GM18511 (cell line): ENCODE data around the gene ALG3.
"Not testable (repeated sequence)": the region's sequence is repeated elsewhere in the genome, so short reads cannot be mapped to it uniquely, and the experiment has no call there.

Experiments used
- ATAC-seq: cut with Tn5 transposase; IDR thresholded peaks from one replicate; pipeline ENCODE4 v1.9.1; 2021; ENCODE audit warnings: mild to moderate bottlenecking, moderate library complexity; ENCODE audit not compliant: unreplicated experiment

The ALG3 gene

GRCh38 chr3:184248454-184249411 is at the start of gene ALG3:
ALG3 (minus strand) TSS chr3:184248962; CDS start chr3:184248940, 22 bp downstream.
- ATAC-seq = peak; percentile 61

GRCh38 chr3:184296616-184297015 is 47.9 kb upstream of the ALG3 start:
- no peak for ATAC-seq

- no peak for ATAC-seq
Observed at GRCh38 chr3:184295771-184296170, 47.0 kb upstream of the ALG3 start.

GRCh38 chr3:184291738-184292445 is 43.1 kb upstream of the ALG3 start:
- no peak for ATAC-seq

GRCh38 chr3:184291044-184291737 is 42.4 kb upstream of the ALG3 start:
- no peak for ATAC-seq

- ATAC-seq = no peak
Observed at GRCh38 chr3:184290331-184290730, 41.6 kb upstream of the ALG3 start.

- ATAC-seq = no peak
Observed at GRCh38 chr3:184289426-184289938, 40.7 kb upstream of the ALG3 start.

- no peak for ATAC-seq
Observed at GRCh38 chr3:184284696-184285095, 35.9 kb upstream of the ALG3 start.

GRCh38 chr3:184283681-184284080 is 34.9 kb upstream of the ALG3 start:
- ATAC-seq = no peak

GRCh38 chr3:184282941-184283340 is 34.2 kb upstream of the ALG3 start:
- ATAC-seq = no peak

GRCh38 chr3:184277366-184277765 is 28.6 kb upstream of the ALG3 start:
- ATAC-seq = no peak

- no peak for ATAC-seq
Observed at GRCh38 chr3:184275961-184276910, 27.5 kb upstream of the ALG3 start, which contains the start of gene ECE2. ECE2 (plus strand) TSS chr3:184276022; CDS start chr3:184276154, 132 bp downstream.

GRCh38 chr3:184275381-184275701 is 26.6 kb upstream of the ALG3 start:
- ATAC-seq = no peak

GRCh38 chr3:184272269-184272668 is 23.5 kb upstream of the ALG3 start:
- ATAC-seq = no peak

- not testable (repeated sequence) for ATAC-seq
Observed at GRCh38 chr3:184267249-184267648, 18.5 kb upstream of the ALG3 start.

GRCh38 chr3:184262764-184263179 is 14.0 kb upstream of the ALG3 start:
- no peak for ATAC-seq

GRCh38 chr3:184261854-184262763 is 13.3 kb upstream of the ALG3 start:
- ATAC-seq = peak; percentile 11

GRCh38 chr3:184261270-184261853 is 12.6 kb upstream of the ALG3 start, which contains the start of gene CAMK2N2:
CAMK2N2 (minus strand) TSS chr3:184261553; CDS start chr3:184261285, 268 bp downstream.
- ATAC-seq = peak; percentile 58
